ENCODE data around the gene TSEN54.
A peak's percentile ranks its signal among the peaks of the same experiment; 100 is the strongest.
"Not testable (repeated sequence)": the region's sequence is repeated elsewhere in the genome, so short reads cannot be mapped to it uniquely, and the experiment has no call there.

TSEN54 gene

GRCh38 chr17:75516255-75516618 is at the start of gene TSEN54:
Gene TSEN54, plus strand, starts transcription at chr17:75516528. Its CDS starts 33 bp downstream, at chr17:75516561.
- peak; percentile 97 for DNase-seq (ENCODE audit: low read depth, low spot score)

- DNase-seq (ENCODE audit: low read depth, low spot score): peak; percentile 53
Measured at GRCh38 chr17:75468291-75468754, 48.0 kb upstream of the TSEN54 start.

- DNase-seq (ENCODE audit: low read depth, low spot score): no peak
Measured at GRCh38 chr17:75468779-75469373, 47.5 kb upstream of the TSEN54 start.

- DNase-seq (ENCODE audit: low read depth, low spot score): no peak
Measured at GRCh38 chr17:75471207-75471606, 45.1 kb upstream of the TSEN54 start.

- no peak for DNase-seq (ENCODE audit: low read depth, low spot score)
Measured at GRCh38 chr17:75472119-75472518, 44.2 kb upstream of the TSEN54 start.

- DNase-seq (ENCODE audit: low read depth, low spot score): no peak
Measured at GRCh38 chr17:75473246-75473645, 43.1 kb upstream of the TSEN54 start.

- no peak for DNase-seq (ENCODE audit: low read depth, low spot score)
Measured at GRCh38 chr17:75474736-75475135, 41.6 kb upstream of the TSEN54 start.

DNA sequence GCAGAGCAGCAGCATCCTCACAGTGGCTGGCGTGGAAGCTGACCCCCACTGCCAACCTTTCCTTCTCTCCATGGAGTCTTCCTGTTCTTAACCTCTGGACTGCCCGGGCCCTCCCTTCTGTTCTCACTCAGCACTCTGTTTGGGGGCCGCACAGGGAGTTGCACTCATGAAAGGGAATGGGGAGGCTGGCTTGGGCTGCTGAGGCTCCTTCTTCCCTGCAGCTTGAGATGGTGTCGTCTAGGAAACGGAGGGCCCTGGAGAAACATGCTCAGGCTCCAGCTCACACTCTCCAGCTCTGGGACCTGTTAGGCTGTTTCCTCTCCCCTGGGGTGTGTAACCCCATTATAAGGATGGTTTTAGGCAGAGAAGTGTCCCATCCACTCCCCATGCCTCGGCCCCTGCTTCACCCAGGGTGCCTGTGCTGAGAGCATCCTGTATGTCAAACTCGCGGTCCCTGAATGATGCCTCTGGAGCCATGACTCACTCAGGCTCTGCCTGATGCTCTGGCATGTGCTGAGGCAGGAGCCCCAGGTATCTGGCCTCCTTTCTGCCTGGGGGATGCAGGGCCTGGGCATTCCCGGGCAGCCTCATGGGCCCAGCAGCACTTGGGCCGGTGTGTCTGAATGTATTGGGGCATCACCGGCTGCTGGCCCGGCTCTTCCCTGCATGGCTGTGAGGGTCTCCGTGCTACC is 41.0 kb upstream of the TSEN54 start:
- DNase-seq (ENCODE audit: low read depth, low spot score): peak; percentile 47

GRCh38 chr17:75475851-75476250 is 40.5 kb upstream of the TSEN54 start:
- DNase-seq (ENCODE audit: low read depth, low spot score): peak; percentile 25

GRCh38 chr17:75476271-75476671 is 40.1 kb upstream of the TSEN54 start:
- peak; percentile 53 for DNase-seq (ENCODE audit: low read depth, low spot score)

DNA sequence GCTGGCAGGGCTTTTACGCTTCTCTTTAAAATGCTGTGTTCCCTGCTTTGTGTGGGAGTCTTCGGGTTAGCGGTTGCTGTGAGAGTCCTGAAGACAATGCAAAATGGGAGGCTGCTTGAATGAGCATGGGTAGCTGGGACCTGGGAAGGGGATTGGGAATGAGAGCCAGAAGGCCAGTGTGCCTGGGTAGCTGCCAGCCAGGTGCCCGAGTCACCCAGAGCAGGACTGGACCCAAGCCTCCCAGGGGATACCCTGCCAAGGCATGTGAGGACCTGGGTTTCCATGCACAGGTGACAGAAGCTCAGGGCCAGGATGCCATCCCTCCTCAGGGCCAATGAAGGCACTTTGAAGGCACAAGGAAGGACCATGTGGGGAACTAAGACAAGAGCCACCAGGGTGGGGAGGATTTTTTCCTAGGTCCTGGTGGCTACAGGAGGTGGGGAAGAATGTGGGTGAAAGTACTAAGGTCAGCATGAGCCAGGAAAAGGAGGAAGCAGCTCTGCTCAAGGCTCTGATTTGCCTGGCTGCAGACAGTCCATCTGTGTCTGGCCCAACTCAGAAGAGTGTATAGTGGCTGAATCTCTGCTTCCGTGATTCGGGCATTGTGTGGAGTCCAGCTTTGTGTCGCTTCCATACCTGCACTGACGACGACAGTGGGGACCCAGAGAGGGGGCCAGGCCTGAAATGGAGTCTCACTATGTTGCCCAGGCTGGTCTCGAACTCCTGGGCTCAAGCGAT is 39.4 kb upstream of the TSEN54 start:
- DNase-seq (ENCODE audit: low read depth, low spot score): no peak

DNA sequence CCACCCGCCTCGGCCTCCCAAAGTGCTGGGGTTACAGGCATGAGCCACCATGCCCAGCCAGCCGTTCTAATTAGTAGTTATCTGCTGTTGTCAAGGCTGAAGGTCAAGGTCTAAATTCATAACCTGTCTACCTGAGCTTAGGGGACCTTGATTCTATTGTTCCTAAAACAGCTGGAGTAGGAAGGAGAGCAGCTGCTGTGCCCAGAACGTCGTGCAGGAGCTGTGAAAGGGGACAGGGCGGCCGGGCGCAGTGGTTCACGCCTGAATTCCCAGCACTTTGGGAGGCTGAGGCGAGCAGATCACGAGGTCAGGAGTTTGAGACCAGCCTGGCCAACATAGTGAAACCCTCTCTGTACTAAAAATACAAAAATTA is 38.9 kb upstream of the TSEN54 start:
- DNase-seq (ENCODE audit: low read depth, low spot score): not testable (repeated sequence)

GRCh38 chr17:75478508-75478907 is 37.8 kb upstream of the TSEN54 start:
- DNase-seq (ENCODE audit: low read depth, low spot score): peak; percentile 47

- no peak for DNase-seq (ENCODE audit: low read depth, low spot score)
Measured at GRCh38 chr17:75480281-75480680, 36.0 kb upstream of the TSEN54 start.

DNA sequence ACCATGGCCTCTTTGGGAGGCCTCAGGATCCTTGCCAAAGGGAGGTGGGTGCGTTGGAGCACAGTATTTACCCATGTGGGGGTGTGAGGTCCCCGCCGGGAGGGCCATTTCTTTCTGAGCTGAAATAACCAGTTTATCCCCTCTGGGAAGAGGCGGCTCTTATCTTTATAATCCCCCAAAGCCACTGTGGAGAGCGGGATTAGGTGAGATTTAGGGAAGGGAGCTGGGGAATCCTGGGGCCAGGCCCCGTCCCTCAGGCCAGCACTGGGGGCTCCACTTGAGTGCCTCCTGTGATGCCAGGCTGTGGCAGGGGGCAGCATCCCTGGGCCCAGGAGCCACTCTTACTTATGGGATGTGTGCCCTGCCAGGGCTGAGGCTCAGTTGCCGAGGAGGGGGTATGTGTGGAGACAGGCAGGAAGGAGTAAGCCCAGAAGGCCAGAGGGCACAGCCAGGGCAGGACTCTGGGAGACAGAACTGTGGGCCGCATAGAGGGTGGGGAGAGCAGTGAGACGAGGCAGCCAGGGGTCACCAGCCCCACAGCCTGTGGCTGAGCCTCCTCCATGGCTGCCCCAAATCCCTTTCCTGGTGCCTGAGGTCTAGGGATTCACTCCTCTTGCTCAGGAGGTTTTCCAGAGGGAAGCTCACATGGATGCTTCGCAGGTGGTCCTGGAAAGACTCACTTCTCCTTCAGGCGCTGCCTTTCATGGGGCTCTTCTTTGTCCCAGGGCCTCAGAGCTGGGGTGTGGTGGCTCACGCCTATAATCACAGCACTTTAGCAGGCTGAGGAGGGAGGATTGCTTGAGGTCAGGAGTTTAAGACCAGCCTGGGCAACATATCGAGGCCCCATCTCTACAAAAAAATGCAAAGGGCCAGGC is 34.9 kb upstream of the TSEN54 start:
- DNase-seq (ENCODE audit: low read depth, low spot score): no peak

DNA sequence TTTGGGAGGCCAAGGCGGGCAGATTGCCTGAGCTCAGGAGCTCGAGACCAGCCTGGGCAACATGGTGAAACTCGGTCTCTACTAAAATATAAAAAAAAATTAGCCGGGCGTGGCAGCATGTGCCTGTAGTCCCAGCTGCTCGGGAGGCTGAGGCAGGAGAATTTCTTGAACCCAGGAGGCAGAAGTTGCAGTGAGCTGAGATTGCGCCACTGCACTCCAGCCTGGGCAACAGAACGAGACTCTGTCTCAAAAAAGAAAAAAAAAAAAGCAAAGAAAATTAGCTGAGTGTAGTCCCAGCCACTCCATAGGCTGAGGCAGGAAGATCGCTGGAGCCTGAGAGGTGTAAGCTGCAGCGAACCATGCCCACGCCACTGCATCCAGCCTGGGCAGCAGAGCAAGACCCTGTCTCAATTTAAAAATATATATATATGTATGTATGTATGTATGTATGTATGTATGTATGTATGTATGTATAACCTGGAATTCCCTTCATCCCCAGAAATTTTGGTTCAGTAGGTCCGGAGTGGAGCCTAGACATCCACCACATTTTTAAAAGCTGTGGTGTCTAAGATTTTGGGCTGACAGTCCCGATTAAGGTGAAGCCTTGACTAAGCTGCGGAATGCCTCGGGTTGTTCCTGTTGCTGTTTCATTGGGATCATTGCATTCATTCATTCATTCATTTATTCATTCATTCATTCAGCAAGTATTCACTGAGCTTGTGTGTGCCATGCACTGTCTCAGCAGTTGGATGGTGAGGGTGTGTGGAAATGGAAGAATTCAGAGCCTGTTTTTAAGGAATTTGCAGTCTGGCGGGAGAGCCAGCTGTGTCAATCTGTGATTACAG is 34.0 kb upstream of the TSEN54 start:
- no peak for DNase-seq (ENCODE audit: low read depth, low spot score)

- DNase-seq (ENCODE audit: low read depth, low spot score): no peak
Measured at GRCh38 chr17:75485688-75486087, 30.6 kb upstream of the TSEN54 start.

DNA sequence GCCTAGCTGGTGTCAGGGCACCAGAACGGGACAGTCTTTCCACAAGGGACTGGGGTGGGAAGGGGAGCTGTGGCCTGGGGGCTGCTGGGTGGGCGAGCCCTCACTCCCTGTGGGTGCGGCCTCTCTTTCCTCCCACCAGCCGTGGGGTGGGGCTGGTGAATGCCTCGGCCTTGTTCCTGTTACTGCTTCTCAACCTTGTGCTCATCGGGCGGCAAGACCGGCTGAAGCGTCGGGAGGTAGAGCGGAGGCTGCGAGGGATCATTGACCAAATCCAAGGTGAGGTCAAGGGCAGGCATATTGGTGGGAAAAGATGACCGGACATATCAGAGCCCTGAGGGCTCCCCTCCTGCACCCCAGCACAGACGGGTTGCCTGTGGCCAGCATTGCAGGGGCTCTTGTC is 30.2 kb upstream of the TSEN54 start:
- DNase-seq (ENCODE audit: low read depth, low spot score): no peak

DNA sequence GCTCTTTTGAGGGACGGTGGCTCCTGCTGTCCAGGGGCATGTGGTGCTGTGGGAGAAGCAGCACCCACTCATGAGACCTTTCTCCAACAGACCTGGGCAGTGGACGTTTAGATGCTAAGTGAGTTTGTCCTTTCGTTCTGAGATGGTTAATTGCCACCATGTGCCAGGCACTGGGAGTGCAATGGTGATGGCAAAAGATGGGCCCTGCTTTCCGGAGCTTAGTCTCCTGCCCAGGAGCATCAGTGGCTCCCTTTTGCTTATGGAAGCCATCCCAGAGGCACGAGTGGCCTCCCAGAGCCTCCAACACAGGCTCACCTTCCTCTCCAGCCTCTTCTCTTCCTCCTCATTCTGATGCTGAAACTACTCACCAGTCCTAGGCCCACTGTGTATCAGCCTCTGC is 29.4 kb upstream of the TSEN54 start:
- no peak for DNase-seq (ENCODE audit: low read depth, low spot score)

GRCh38 chr17:75487351-75488070 is 28.8 kb upstream of the TSEN54 start:
- DNase-seq (ENCODE audit: low read depth, low spot score): no peak

Data from astrocyte of the hippocampus (primary cell).